Muscle layer of duodenum (tissue), 2 donors: ENCODE results near the gene KIF2A.
A peak's percentile ranks its signal among the peaks of the same experiment; 100 is the strongest.

Experiments used
- H3K27ac ChIP-seq: one replicate; pipeline ENCODE4 v1.7.0; 2013; ENCODE audit warnings: mild to moderate bottlenecking, low read length
- H3K27me3 ChIP-seq: one replicate; pipeline ENCODE4 v1.7.0; 2013; ENCODE audit warnings: low read depth, mild to moderate bottlenecking, control low read depth, low read length
- H3K36me3 ChIP-seq, 2 donors: one replicate each; pipeline ENCODE4 v1.7.0; 2013; ENCODE audit warnings: low read length in 2 of 2, control low read depth in 1 of 2, mild to moderate bottlenecking in 1 of 2; ENCODE audit not compliant: insufficient read depth in 2 of 2, control insufficient read depth in 1 of 2
- H3K4me1 ChIP-seq, 2 donors: one replicate each; pipeline ENCODE4 v1.7.0; 2013; ENCODE audit warnings: low read length in 2 of 2, mild to moderate bottlenecking in 2 of 2, control low read depth in 1 of 2, moderate library complexity in 1 of 2; ENCODE audit not compliant: insufficient read depth in 2 of 2, control insufficient read depth in 1 of 2
- H3K4me3 ChIP-seq, 2 donors: one replicate each; pipeline ENCODE4 v1.7.0; 2013; ENCODE audit warnings: low read length in 2 of 2, low read depth in 1 of 2, mild to moderate bottlenecking in 1 of 2
- H3K9me3 ChIP-seq, 2 donors: one replicate each; pipeline ENCODE4 v1.7.0; 2013; ENCODE audit warnings: low read length in 2 of 2, control low read depth in 1 of 2, mild to moderate bottlenecking in 1 of 2; ENCODE audit not compliant: control insufficient read depth in 1 of 2
- donor health status: healthy.

Gene KIF2A

GRCh38 chr5:62305715-62306322, at the start of gene KIF2A:
Gene KIF2A, plus strand, starts transcription at chr5:62306206. Its CDS starts 267 bp downstream, at chr5:62306473.
- peak within 1 kb of the TSS; percentile 81 to 87 for H3K4me3 ChIP-seq
- H3K27me3 ChIP-seq = no peaks in the 10 kb centered on the region
- peak within 1 kb of the TSS; percentile 64 for H3K27ac ChIP-seq
- H3K9me3 ChIP-seq = no peaks in the 10 kb centered on the region
- peaks cover 0 to 7% of the 10 kb centered on the region in 2 donors for H3K4me1 ChIP-seq
- H3K36me3 ChIP-seq = no peaks in the 10 kb centered on the region

GRCh38 chr5:62257020-62257367, 49.0 kb upstream of the KIF2A start:
- Histone ChIP-seq H3K4me3 (no peak overlapping the region), H3K36me3 (no peaks in the 10 kb centered on the region), H3K27ac (no peak overlapping the region), H3K9me3 (no peaks in the 10 kb centered on the region), H3K4me1 (no peaks in the 10 kb centered on the region), H3K27me3 (no peaks in the 10 kb centered on the region)

GRCh38 chr5:62258654-62259053, 47.4 kb upstream of the KIF2A start:
- Histone ChIP-seq H3K4me3 (no peak overlapping the region), H3K9me3 (no peaks in the 10 kb centered on the region), H3K27me3 (no peaks in the 10 kb centered on the region), H3K36me3 (no peaks in the 10 kb centered on the region), H3K27ac (no peak overlapping the region), H3K4me1 (no peaks in the 10 kb centered on the region)

GRCh38 chr5:62259699-62260250, 46.2 kb upstream of the KIF2A start:
- H3K27ac ChIP-seq = no peak overlapping the region
- no peaks in the 10 kb centered on the region for H3K9me3 ChIP-seq

GRCh38 chr5:62260513-62260912, 45.5 kb upstream of the KIF2A start:
- Histone ChIP-seq H3K27ac (no peak overlapping the region), H3K36me3 (no peaks in the 10 kb centered on the region), H3K4me1 (no peaks in the 10 kb centered on the region), H3K27me3 (no peaks in the 10 kb centered on the region), H3K4me3 (no peak overlapping the region), H3K9me3 (no peaks in the 10 kb centered on the region)

More at GRCh38 chr5:62259699-62260250, 46.2 kb upstream of the KIF2A start:
- Histone ChIP-seq H3K36me3 (no peaks in the 10 kb centered on the region), H3K27me3 (no peaks in the 10 kb centered on the region), H3K4me3 (no peak overlapping the region), H3K4me1 (no peaks in the 10 kb centered on the region)

- H3K4me1 ChIP-seq = no peaks in the 10 kb centered on the region
- no peaks in the 10 kb centered on the region for H3K27me3 ChIP-seq
- H3K4me3 ChIP-seq = no peak overlapping the region
- no peaks in the 10 kb centered on the region for H3K9me3 ChIP-seq
- H3K36me3 ChIP-seq = no peaks in the 10 kb centered on the region
- no peak overlapping the region for H3K27ac ChIP-seq
These were observed 42.6 kb upstream of the KIF2A start for GRCh38 chr5:62263401-62263800.

- Histone ChIP-seq H3K27me3 (no peaks in the 10 kb centered on the region), H3K4me1 (no peaks in the 10 kb centered on the region), H3K36me3 (no peaks in the 10 kb centered on the region), H3K9me3 (no peaks in the 10 kb centered on the region), H3K4me3 (no peak overlapping the region), H3K27ac (no peak overlapping the region)
These were observed 40.3 kb upstream of the KIF2A start for GRCh38 chr5:62265648-62266112.

GRCh38 chr5:62266573-62266972, 39.4 kb upstream of the KIF2A start:
- Histone ChIP-seq H3K36me3 (no peaks in the 10 kb centered on the region), H3K4me1 (no peaks in the 10 kb centered on the region), H3K27ac (no peak overlapping the region), H3K9me3 (no peaks in the 10 kb centered on the region), H3K27me3 (no peaks in the 10 kb centered on the region), H3K4me3 (no peak overlapping the region)

GRCh38 chr5:62268234-62268633, 37.8 kb upstream of the KIF2A start:
- no peak overlapping the region for H3K4me3 ChIP-seq
- H3K27ac ChIP-seq = no peak overlapping the region
- H3K36me3 ChIP-seq = no peaks in the 10 kb centered on the region
- H3K9me3 ChIP-seq = no peaks in the 10 kb centered on the region
- no peaks in the 10 kb centered on the region for H3K27me3 ChIP-seq
- H3K4me1 ChIP-seq = no peaks in the 10 kb centered on the region

- no peak overlapping the region for H3K27ac ChIP-seq
- no peaks in the 10 kb centered on the region for H3K36me3 ChIP-seq
- no peaks in the 10 kb centered on the region for H3K27me3 ChIP-seq
These were observed 37.2 kb upstream of the KIF2A start for GRCh38 chr5:62268792-62269191.

GRCh38 chr5:62271370-62271769, 34.6 kb upstream of the KIF2A start:
- H3K9me3 ChIP-seq = no peaks in the 10 kb centered on the region
- no peak overlapping the region for H3K27ac ChIP-seq
- H3K4me3 ChIP-seq = no peak overlapping the region
- no peaks in the 10 kb centered on the region for H3K36me3 ChIP-seq
- H3K27me3 ChIP-seq = no peaks in the 10 kb centered on the region
- H3K4me1 ChIP-seq = no peaks in the 10 kb centered on the region

More at GRCh38 chr5:62268792-62269191, 37.2 kb upstream of the KIF2A start:
- H3K4me1 ChIP-seq = no peaks in the 10 kb centered on the region
- H3K4me3 ChIP-seq = no peak overlapping the region
- H3K9me3 ChIP-seq = no peaks in the 10 kb centered on the region

- no peak overlapping the region for H3K4me3 ChIP-seq
- H3K9me3 ChIP-seq = no peaks in the 10 kb centered on the region
- H3K27me3 ChIP-seq = no peaks in the 10 kb centered on the region
- H3K4me1 ChIP-seq = no peaks in the 10 kb centered on the region
- H3K36me3 ChIP-seq = no peaks in the 10 kb centered on the region
- no peak overlapping the region for H3K27ac ChIP-seq
These were observed 34.1 kb upstream of the KIF2A start for GRCh38 chr5:62271870-62272269.
